IPS-20b (cell line): ENCODE results near the gene RPL13.

Experiments used
- H3K27ac ChIP-seq: one replicate; pipeline ENCODE4 v1.5.1; 2013; ENCODE audit warnings: low read length
- H3K27me3 ChIP-seq: 2 replicates; pipeline ENCODE4 v1.6.1; 2013; ENCODE audit warnings: mild to moderate bottlenecking, low read length, inconsistent platforms; ENCODE audit not compliant: insufficient read depth
- H3K36me3 ChIP-seq: 2 replicates; pipeline ENCODE4 v1.6.1; 2013; ENCODE audit warnings: low read depth, mild to moderate bottlenecking, inconsistent platforms, low read length, moderate library complexity; ENCODE audit not compliant: insufficient read depth
- H3K4me1 ChIP-seq: 2 replicates; pipeline ENCODE4 v1.6.1; 2013; ENCODE audit warnings: mild to moderate bottlenecking, control low read depth, inconsistent platforms, low read length, moderate library complexity; ENCODE audit not compliant: insufficient read depth
- H3K4me3 ChIP-seq: 2 replicates; pipeline ENCODE4 v1.5.1; 2013; ENCODE audit warnings: mild to moderate bottlenecking, low read length, inconsistent platforms
- H3K9ac ChIP-seq: 2 replicates; pipeline ENCODE4 v1.6.1; 2013; ENCODE audit warnings: low read depth, mild to moderate bottlenecking, inconsistent platforms, low read length, moderate library complexity
- H3K9me3 ChIP-seq: 2 replicates; pipeline ENCODE4 v1.6.1; 2013; ENCODE audit warnings: mild to moderate bottlenecking, low read depth, low read length, inconsistent platforms; ENCODE audit not compliant: insufficient read depth

The RPL13 gene

GRCh38 chr16:89606006-89606405, 45.5 kb downstream of the RPL13 start:
- Histone ChIP-seq H3K27ac (no peak overlapping the region), H3K27me3 (peaks cover 5% of the 10 kb centered on the region; the same call in 1 of the 2 replicates)

GRCh38 chr16:89607453-89607852, 47.0 kb downstream of the RPL13 start:
- Histone ChIP-seq H3K27ac (no peak overlapping the region), H3K9me3 (no peaks in the 10 kb centered on the region), H3K4me3 (no peak overlapping the region), H3K27me3 (peaks cover 5% of the 10 kb centered on the region; the same call in 1 of the 2 replicates), H3K36me3 (no peaks in the 10 kb centered on the region), H3K4me1 (peaks cover 2% of the 10 kb centered on the region), H3K9ac (no peak overlapping the region)

More at GRCh38 chr16:89606006-89606405, 45.5 kb downstream of the RPL13 start:
- H3K9me3 ChIP-seq, result no peaks in the 10 kb centered on the region
- H3K9ac ChIP-seq, result no peak overlapping the region
- peaks cover 2% of the 10 kb centered on the region for H3K4me1 ChIP-seq
- no peaks in the 10 kb centered on the region for H3K36me3 ChIP-seq
- no peak overlapping the region for H3K4me3 ChIP-seq

DNA sequence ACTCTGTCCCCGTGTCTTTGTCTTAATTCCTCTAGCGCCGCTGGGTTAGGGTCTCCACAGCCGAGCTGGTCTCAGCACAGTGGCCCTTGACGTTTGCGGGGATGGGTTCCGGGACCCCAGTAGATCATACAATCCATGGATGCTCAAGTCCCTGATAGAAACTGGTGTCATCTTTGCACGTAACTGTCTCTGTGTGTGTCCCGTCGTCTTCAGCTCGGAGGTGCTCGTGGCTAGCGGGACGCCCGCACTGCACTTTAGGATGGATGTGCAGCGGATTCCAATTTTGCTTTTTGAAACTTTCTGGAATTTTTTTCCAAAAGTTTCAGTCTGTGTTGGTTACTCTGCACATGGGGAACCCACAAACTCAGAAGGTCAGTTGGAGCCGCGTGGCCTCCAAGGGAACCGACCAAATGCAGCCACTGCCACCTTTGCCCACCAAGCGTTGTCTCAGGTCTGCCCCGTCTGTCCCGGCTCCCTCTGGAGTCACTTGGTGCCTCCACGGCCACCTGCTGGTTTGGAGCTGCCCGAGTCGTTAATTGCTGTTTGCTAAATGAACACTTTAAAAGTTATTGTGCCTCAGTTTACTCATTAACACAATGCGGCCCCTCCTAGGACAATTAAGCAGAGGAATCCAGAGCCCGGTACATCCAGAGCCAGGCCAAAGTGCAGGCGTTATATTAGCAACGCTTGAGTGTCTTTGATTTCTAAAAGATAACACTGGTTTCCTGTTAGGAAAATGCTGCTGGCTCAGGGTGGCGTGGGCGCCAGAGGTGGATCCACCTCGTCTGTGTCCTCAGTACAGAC, 47.7 kb downstream of the RPL13 start:
- Histone ChIP-seq H3K9me3 (no peaks in the 10 kb centered on the region), H3K4me3 (no peak overlapping the region)

GRCh38 chr16:89610108-89610453, 49.6 kb downstream of the RPL13 start:
- H3K9ac ChIP-seq, result no peak overlapping the region
- no peak overlapping the region for H3K4me3 ChIP-seq
- no peaks in the 10 kb centered on the region for H3K4me1 ChIP-seq
- no peaks in the 10 kb centered on the region for H3K9me3 ChIP-seq
- no peak overlapping the region for H3K27ac ChIP-seq
- no peaks in the 10 kb centered on the region for H3K27me3 ChIP-seq
- H3K36me3 ChIP-seq, result no peaks in the 10 kb centered on the region

More for the DNA sequence above, 47.7 kb downstream of the RPL13 start:
- Histone ChIP-seq H3K27ac (no peak overlapping the region), H3K27me3 (0 out of 2 replicates have a peak, but pooled peaks cover under 1% of the 10 kb centered on the region), H3K4me1 (no peaks in the 10 kb centered on the region), H3K36me3 (no peaks in the 10 kb centered on the region), H3K9ac (no peak overlapping the region)

DNA sequence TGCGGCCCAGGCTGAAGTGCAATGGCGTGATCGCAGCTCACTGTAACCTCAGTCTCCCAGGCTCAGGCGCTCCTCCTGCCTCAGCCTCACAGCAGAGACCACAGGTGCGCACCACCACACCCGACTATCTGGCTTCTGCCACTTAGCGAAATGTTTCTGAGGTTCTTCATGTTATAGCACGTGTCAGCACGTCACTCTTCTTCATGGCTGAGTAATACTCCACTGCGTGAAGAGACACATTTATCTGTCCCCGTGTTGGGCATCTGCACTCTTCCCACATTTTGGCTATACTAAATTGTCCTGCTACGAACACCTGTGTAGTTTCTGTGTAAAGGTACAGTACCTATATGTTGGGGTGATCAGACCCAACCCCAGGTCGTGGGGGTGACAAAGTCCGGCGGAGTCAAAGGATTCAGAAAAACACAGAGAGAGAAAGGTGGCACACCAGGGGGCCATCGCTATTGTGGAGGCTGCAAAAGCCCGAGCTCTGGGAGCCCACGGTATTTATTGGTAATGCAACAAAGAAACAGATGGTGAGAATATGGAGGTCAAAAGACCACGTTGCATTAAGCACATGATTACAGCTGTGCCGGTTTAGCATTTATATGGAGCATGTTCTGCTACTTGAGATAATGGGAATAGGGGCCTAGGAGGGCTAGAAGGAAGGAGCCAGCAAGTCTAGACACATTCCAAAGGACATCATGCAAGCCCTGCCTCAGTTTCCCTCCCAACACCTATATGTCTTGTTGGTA, 52.1 kb downstream of the RPL13 start:
- Histone ChIP-seq H3K27me3 (no peaks in the 10 kb centered on the region), H3K9ac (no peak overlapping the region), H3K4me3 (no peak overlapping the region), H3K4me1 (no peaks in the 10 kb centered on the region), H3K36me3 (no peaks in the 10 kb centered on the region), H3K27ac (no peak overlapping the region), H3K9me3 (no peaks in the 10 kb centered on the region)

DNA sequence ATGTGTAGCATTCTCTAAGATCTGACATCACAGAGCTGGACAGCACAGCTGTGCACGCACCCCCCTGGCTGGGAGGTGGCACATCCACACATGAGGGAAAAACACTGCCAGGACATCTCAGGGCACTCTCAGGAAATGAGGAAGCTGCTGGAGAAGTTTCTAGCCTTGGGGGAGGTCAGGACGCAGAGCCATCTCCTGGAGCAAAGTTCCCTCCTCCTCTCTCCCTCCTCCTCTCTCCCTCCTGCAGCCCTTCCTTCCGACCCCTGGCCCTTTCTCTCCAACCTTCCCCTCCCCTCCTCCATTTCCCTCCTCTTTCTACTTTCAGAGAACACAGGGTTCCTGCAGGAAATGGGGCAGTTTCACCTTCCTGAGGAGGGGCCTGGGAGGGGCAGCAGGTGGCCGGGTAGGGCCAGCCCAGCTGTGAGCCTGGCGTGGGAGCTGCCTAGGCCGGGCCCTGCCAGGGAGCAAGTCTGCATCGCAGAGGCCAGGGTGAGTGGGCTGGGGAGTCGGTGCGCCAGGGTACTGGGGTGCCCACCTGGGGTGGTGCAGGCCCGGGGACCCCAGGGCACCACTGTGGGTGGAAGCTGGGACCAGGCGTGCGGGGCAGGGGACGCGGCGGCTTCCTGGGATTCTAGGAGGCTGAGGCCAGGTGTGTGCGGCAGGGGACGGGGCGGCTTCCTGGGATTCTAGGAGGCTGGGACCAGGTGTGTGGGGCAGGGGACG, 52.9 kb downstream of the RPL13 start, which contains the start of gene DPEP1:
Gene DPEP1, plus strand, starts transcription at position 412 of the 723 bp plus-strand sequence. CDS start 16,769 bp downstream, outside the sequence.
- Histone ChIP-seq H3K27me3 (no peaks in the 10 kb centered on the region), H3K36me3 (no peaks in the 10 kb centered on the region), H3K9ac (no peak within 1 kb of the TSS), H3K4me1 (no peaks in the 10 kb centered on the region), H3K9me3 (no peaks in the 10 kb centered on the region), H3K4me3 (no peak within 1 kb of the TSS), H3K27ac (no peak within 1 kb of the TSS)

GRCh38 chr16:89613954-89614459, 53.5 kb downstream of the RPL13 start:
- no peak overlapping the region for H3K4me3 ChIP-seq
- H3K9ac ChIP-seq, result no peak overlapping the region
- no peaks in the 10 kb centered on the region for H3K4me1 ChIP-seq
- no peaks in the 10 kb centered on the region for H3K36me3 ChIP-seq
- no peaks in the 10 kb centered on the region for H3K9me3 ChIP-seq
- no peak overlapping the region for H3K27ac ChIP-seq
- H3K27me3 ChIP-seq, result no peaks in the 10 kb centered on the region
